Activated CD8-positive, alpha-beta memory T cell treated with anti-CD3 and anti-CD28 coated beads, Interleukin-2, amount 50 U/mL, for 24 hours (primary cell): ENCODE measurements around the gene TMEM201.

Source experiments
- DNase-seq: peaks from one replicate; pipeline ENCODE4 v3.0.0-alpha.2; 2020; ENCODE audit errors: extremely low read depth

TMEM201 gene

DNA sequence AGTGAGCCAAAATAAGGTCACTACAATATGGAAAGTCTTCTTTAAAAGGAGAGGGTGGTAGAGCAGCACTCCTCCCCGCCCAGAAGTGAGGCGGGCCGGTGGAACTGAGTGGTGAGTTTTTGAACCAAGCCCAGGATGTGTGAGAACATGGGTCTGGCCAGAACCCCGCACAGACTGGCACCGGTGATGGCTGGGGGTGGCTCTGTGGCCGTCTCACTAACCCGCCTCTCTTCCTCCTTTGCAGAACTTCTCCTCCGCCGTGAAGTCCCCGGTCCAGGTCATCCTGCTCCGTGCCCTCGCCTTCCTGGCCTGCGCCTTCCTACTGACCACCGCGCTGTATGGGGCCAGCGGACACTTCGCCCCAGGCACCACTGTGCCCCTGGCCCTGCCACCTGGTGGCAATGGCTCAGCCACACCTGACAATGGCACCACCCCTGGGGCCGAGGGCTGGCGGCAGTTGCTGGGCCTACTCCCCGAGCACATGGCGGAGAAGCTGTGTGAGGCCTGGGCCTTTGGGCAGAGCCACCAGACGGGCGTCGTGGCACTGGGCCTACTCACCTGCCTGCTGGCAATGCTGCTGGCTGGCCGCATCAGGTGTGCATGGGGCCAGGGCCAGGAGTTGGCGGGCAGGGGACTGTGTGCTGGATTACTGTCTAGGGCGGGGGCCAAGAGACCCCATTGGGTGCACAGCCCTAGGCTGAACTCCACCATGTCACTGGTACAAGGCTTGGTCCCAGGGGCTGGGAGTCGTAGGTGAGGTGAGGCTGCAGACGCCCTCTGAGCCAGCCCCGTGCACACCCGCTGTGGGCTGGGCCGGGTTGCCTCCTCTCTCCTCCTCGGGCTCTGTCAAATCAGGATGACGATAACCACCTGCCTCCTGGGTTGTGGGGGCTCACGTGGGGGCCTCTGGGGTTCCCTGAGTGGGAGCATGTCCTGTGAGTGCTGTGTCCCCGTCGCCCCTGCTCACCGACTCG lies 12.4 kb downstream of the TMEM201 start:
- no peak for DNase-seq

DNA sequence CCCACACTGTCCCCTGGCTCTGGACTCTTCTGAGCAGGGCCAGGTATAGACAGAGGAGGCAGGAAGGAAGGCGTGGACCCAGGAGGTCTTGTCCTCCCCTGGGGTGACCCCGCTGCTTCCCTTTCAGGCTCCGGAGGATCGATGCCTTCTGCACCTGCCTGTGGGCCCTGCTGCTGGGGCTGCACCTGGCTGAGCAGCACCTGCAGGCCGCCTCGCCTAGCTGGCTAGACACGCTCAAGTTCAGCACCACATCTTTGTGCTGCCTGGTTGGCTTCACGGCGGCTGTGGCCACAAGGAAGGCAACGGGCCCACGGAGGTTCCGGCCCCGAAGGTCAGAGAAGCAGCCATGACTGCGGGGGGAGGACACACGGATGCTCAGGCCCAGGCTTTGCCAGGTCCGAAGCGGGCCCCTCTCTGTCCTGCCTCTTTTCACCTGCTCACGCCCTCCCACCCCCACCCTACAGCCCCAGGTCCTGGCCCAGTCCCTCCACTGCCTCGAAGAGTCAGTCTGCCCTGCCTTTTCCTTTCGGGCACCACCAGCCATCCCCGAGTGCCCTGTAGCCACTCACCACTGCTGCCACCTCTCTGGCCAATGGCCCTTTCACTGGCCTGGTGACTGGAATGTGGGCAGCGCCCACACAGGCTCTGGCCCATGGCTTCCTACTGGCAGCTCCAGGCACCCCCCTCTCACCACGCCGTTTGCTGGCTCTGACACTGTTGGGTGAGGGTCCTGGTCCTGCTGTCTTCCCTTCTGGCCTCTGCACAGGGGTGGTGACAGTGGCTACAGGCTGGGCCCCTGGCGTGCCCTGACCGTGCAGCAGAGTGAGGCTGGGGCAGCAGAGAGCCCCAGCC lies 13.5 kb downstream of the TMEM201 start:
- DNase-seq, result no peak

DNA sequence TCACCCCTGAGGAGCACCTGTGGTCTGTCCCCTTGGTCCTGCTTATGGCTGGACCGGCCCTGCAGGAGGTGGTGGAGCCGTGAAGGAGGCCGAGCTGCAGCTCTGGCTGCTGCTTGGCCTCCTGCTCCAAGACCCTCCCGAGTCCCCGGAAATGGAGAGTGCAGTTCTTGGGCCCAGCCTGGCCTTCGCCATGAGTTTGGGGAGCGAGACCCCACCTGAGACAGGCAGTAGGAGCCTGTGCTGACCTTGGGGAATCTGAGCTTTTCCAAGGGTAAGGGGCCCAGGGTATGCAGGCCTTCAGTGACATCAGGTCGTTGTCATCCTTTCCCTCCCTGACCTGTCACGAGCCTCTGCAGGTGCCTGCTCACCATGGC lies 14.1 kb downstream of the TMEM201 start:
- no peak for DNase-seq

DNA sequence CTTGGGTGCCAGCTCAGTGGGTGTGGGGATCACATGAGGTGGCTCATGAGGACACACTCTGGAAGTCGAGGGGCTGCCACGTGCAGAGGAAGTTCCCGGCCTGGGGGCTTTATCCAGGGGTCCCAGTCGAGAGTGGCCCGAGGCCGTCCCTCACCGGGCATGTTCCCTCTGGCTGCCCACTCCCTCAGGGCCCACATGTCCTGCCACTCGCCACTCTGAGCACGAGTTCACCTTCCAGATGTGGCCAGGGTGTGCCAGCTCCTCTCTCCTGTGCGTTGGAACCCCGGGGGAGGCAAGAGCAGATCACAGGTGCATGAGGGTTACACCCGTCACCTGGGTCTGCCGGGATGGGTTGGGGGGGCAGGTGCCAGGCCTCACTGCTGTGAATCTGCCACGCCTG lies 14.6 kb downstream of the TMEM201 start:
- DNase-seq, result no peak

DNA sequence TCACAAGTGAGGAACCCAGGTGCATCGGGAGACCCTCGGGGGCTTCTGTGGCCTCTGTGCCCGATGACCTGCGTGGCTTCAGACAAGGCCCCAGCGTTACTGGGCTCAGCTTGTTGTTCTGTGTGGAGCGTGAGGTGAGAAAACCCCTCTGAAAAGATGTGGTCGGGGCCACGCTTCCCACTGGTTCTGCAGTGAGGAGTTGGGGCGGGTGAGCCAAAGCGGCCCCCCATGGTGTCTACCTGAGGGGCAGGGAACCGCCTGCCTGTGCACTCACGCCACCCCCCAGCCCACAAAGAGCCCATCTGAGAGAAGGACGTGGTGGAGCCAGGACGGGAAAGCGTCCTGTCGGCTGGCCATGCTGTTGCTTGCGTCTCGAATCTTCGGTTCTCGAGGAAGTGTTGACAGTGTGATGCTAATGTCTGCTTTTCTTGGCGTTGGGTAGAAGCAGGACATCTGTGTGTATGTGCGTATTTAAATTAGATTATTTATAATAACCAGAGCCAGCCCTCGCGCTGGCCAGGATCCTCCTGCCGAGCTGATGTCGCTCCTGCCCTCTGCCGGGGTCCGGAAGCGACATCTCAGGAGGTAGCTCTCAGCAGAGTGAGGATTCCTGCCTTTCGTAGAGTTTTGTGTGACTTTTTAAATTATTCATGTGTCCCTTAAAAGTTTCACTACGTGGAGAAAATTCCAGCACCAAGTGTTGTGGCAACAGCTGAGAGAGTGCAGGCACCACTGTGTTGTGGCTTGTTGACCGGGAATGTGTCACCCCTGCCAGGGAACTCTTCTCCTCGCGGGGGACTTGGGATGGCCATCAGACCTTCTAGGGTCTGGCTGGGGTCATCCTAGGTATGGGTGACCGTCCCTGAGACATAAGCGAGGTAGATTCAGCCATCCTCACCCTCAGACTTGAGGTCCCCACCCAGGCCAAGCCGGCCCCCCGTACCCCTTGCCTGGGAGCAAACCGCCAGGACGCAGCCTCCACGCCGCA lies 15.3 kb downstream of the TMEM201 start:
- DNase-seq, result no peak

DNA sequence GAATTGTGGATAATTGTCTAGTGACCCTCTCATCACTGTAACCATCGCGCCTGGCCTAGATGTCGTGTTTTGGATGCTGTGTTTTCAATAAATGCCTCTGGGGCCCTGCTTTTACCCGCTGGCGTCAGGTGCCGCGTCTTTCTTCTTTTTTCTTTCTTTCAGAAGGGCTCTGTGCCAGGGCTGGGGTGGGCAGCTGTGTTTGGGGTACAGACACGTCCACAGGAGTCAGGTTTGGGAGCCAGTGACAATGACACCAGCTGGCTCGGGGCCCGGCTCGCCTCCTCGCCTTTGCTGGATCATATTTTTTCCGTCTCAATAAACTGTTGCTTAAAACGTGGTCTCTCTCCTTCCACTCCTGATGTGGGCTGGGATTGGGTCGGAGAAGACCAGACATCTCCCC lies 16.1 kb downstream of the TMEM201 start:
- no peak for DNase-seq

DNA sequence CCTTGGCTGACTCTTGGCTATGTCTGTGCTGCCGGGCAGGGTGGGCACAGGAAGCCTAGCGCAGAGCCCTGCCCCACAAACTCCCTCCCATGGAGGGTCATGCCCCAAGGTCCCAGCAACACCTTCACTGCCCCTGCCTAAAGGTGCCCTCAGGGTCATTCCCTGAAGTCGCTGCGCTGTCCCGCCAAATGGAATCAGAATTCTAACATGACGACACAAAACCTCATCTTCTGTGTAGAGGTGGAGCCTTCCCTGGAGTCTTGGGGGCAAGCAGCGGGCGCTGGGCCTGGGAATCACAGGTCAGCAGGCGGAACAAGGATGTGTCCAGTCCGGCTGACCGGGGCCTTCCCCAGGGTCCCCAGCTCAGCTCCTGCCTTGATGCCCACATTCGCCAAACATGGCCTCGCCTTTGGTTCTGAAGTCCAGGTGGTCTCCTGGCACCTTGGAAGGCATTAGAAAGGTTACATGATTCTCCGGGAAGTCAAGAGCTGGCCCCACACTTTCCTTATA lies 17.3 kb downstream of the TMEM201 start:
- DNase-seq, result no peak

DNA sequence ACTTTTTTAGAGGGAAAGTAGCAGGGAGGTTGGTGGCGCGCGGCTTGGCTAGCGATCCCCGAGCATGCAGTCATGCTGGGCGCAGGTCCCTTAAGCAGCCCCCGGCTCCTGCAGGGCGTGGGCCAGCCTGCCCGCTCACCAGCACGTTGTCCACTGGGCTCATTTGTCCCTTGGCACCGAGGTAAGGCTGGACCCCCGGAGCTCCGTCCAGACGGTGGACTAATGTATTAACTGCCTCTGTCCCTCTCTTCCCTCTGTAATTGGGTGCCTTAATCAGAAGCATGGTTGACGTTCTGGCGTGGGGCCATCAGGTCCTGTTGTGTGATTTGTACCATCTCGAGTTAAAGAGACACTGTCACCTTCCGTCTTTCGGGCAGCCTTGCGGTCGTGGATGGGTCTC lies 17.7 kb downstream of the TMEM201 start:
- no peak for DNase-seq

DNA sequence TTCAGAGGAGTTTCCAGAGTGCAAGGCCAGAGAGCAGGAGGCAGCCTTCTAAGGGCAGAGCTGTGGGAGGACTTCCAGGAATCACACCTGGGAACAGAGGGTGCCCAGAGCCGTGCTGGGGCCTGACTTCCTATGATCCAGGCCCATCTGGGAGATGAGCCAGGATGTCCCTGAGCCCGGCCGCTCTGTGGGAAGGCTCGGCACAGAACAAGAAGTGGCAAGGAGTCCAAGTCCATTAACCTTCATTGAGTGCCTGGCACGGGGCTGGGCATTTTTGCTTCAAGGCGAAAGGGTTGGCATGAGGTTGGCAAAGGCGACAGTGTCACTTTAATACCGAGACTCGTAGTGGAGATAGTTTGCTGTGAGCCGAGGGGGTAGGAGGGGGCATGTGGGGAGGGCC lies 18.2 kb downstream of the TMEM201 start:
- no peak for DNase-seq

DNA sequence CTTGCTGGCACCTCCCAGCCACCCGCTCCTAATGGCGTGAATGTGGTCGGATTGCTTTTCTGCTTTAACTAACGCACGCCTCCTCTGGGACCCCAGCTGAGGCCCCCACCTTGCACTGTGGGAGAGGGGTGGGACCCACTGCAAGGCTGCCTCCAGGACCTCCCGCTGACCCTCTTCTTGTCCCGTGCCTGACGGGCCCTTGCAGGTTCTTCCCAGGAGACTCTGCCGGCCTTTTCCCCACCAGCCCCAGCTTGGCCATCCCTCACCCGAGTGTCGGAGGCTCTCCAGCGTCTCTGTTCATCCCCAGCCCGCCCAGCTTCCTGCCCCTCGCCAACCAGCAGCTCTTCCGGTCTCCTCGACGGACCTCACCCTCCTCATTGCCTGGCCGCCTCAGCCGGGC lies 18.6 kb downstream of the TMEM201 start:
- DNase-seq, result no peak

DNA sequence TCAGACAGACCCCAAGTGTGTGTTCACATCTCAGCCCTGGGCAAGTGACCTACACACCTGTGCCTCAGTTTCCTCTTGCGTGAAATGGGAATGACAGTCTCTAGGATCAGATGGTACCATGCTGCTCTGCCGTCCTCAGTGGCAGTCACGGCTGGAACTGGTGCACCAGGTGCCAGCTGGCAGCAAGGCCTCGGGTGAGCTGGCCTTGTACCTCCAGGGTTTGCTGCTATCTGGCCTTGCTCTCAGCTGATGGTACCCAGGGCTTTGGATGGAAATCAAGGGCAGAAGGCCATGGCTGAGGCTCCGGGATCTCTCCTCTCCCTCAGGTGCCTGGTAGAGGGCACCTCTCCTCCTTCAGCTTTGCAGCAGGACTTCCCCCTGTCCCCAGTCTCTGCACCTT lies 21.3 kb downstream of the TMEM201 start:
- DNase-seq, result no peak

DNA sequence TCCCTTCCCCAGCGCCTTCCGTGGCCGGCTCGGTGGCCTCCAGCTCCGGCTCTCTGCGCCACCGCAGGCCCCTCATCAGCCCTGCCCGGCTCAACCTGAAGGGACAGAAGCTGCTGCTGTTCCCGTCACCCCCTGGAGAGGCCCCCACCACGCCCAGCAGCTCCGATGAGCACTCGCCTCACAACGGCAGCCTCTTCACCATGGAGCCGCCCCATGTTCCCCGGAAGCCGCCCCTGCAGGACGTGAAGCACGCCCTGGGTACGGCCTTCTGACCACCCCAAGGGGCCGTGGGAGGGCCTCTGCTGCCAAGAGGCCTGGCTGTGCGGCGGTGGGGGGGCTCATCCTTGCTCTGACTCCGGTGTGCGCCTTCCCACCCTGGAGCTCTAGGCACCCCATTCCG lies 21.8 kb downstream of the TMEM201 start:
- no peak for DNase-seq

DNA sequence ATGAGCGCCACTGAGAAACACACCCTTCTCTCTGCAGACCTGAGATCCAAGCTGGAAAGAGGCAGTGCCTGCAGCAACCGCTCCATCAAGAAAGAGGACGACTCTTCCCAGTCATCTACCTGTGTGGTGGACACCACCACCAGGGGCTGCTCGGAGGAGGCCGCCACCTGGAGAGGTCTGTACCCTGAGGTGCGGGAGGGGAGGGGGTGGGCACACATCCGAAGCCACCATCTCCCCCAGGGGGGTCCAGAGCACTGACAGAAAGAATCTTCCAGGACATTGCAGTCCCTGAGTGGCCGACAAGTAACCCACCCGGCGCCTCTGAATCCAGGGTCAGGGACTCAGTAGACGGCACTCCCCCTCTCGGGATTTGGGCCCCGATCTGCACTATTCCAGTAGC lies 23.0 kb downstream of the TMEM201 start:
- no peak for DNase-seq

DNA sequence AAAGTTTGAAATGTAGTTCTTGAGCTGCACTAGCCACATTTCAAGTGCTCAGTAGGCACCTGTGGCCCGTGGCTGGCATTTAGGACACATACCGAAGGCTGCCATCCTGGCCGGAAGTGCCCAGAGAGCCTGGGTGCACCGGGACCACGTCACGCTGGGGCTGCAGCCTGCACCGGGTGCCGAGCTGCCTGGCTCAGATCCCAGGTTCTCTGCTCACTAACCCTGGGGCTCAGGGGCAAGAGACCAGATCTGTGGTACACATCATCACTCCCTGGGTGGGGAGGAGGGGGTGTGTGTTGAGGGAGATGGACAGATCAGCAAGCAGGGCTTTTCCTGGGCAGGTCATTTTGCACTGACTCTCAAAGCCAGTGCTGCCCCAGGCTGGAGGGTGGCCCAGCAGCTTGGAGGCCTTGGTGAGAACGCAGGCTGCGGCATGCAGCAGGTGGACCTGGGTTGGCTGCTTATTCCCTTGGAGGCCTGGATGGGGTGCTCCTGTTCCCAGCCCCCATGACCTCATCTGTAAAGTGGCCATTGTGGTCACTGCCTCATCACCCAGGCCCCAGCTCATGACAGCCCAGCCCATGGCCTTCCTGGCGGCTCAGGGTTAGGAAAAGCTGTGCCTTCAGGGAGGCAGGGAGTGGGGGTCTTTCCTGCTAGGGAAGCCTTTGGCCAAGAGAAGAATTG lies 23.6 kb downstream of the TMEM201 start:
- DNase-seq, result no peak

DNA sequence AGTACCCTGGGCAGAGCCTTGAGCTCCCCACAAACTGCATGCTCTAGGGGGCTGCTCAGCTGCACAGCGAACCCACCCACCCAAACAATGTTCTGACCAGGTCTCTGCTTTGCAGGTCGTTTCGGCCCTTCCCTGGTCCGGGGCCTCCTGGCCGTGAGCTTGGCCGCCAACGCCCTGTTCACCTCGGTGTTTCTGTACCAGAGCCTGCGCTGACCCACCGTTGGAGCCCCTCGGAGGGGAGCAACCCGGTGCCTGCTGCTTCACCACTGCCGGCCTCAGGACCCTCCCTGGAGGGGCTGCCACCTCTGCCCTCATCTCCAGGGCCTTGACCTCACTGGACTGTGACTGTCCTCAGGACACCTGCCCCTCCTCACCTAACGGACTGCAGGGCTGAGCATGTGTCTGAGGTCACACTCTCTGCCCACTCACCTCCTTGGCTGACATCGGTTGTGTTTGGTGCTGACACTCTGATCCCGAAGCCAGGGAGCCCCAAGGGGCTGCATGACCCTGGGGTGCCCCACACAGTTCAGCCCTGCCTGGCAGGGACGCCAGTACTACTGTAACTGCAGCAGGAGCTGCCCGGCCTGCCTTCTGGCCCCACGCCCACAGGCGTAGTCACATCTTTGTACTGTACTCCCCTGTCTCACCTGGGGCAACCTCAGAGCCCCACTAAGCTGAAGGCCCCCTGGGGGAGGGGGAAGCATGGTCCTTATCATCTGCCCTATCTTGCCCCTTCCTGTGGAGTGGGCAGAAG lies 24.3 kb downstream of the TMEM201 start:
- DNase-seq, result no peak

DNA sequence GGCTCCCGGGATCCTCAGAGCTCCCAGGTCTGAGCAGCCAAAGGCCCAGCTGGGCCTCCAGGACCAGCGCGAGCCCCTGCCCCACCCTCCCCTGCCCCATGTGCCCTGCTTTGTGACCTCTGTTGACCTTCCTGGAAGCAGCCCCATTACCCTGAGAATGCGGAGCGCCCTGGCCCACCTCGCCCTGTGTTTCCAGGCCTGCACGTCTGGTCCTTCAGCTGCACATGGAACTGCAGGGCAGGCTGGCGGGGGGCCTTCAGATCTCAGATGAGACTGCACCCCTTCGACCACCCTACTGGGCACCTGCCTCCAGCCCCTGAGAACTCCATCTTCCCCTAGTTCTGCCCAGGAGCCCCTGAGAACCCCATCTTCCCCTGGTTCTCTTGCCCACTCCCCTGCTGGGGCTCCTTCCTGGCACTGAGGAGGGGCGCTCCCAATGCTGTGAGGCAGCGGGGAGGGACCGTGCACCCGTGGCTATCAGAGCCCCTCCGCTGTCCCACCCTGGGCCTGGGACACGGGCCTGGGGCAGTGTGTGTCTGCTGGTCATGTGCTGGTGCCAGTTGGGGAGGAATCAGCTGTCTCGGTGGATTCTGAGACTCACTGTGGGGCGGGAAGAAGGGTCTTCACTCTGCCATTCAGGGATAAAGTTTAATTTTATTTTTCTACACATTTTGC lies 25.1 kb downstream of the TMEM201 start:
- no peak for DNase-seq

DNA sequence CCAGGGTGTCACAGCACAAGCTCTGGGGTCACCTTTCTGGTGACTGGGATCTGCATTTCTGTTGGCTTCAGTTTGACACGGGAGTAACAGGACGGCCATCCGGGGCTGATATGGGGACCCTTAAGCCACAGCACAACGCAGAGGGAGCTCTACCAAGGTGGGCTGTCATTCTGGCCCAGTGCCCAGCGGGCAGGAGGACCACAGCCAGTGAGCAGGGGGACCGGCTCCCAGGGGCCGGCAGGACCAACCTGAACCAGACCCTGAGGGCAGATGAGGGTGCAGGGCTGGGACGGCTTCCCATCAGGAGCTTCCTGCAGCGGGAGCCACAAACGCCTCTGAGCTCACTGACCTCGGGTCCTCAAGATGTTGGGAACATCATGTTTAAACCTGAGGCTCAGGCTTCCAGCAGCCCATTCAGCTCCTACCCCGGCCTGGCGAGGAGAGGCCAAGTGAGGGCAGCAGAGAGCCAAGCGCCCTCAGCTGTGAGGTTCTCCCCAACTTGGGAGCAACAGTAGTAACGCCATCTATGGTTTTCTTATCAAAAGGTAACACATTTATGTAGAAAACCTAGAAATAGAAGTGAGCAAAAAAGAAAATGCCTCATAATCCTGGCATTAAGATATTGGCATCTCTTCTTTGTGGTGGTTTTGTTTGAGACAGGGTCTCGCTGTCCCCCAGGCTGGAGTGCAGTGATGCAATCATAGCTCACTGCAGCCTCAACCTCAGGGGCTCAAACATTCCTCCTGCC lies 26.8 kb downstream of the TMEM201 start:
- DNase-seq, result no peak

DNA sequence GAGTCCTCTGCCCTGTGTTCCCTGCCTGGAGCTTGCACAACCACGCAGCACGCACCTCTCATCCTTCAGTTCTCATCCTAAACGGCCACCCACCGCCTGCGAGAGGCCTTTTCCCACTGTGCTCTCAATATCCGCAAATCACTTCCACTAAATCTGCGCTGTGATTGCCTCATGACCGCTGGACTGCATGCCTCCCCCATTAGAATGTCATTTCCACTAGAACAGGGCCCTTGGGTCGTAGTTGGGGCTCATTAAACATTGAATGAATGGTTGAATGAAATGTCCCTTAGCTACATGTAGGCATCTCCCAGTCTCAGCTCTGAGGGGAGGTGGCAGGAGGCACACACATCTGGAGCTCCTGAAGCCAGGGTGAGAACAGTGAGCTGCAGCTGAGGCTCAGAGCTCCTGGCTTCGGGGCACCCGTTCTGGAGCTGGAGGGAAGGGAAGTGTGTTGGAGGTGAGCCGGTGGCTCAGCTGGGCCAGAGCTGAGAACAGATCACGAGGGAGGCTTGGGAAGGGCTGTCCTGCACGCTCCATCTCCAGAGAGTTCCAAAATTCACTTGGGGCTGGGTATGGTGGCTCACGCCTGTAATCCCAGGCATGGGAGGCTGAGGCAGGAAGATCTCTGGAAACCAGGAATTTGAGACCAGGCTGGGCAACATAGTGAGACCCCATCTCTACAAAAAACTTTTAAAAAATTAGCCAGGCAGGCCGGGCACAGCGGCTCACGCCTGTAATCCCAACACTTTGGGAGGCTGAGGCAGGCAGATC lies 30.4 kb downstream of the TMEM201 start:
- DNase-seq, result no peak
